Measurements from ENCODE around the gene ADAMTS19. TPM values are rescaled to one million over a fixed set of nuclear protein-coding genes. Genes with fewer than 3 reads are reported as not detected.

The ADAMTS19 gene
- total RNA-seq, 2 donors from 2014 or later: 26.2 to 34.6 TPM

- peaks cover 44% of the 10 kb centered on the region for H3K4me1 Mint-ChIP-seq
- Histone ChIP-seq H3K27ac (ENCODE audit: low read depth, low read length) (no peak overlapping the region), H3K36me3 (ENCODE audit: control insufficient read depth, insufficient read depth, low read length) (no peaks in the 10 kb centered on the region), H3K9ac (ENCODE audit: extremely low read depth, low read length, poor library complexity, severe bottlenecking) (peak overlapping the region; percentile 56), H3K4me3 (ENCODE audit: low read length) (peak overlapping the region; percentile 90), H3K4me1 (ENCODE audit: control insufficient read depth, insufficient read depth, low read length) (peaks cover 7% of the 10 kb centered on the region), H3K27me3 (ENCODE audit: control insufficient read depth, insufficient read depth, low read length, poor library complexity, severe bottlenecking) (peaks cover 6% of the 10 kb centered on the region), H3K9me3 (ENCODE audit: control insufficient read depth, low read length) (no peaks in the 10 kb centered on the region)
- 0% methylated on average over 42 to 88 of the region's 88 CpGs for WGBS, 2 experiments (ENCODE audit: insufficient coverage in 1 of 2, insufficient read length in 1 of 2)
- TF ChIP-seq CTCF (conservative IDR thresholded peaks at IDR 0.05): peak; percentile 74
- peaks cover 3% of the 10 kb centered on the region for H3K36me3 Mint-ChIP-seq (ENCODE audit: low read depth)
- H3K9me3 Mint-ChIP-seq: no peaks in the 10 kb centered on the region
- peak; percentile 88 for DNase-seq
- H3K27ac Mint-ChIP-seq: peak overlapping the region; percentile 93
- peaks cover 2% of the 10 kb centered on the region for H3K27me3 Mint-ChIP-seq (ENCODE audit: insufficient read depth)
- peak overlapping the region; percentile 90 for H3K4me3 Mint-ChIP-seq
These were observed 1.0 kb downstream of the ADAMTS19 start for GRCh38 chr5:129460936-129461710.

GRCh38 chr5:129461711-129462332 is 1.7 kb downstream of the ADAMTS19 start:
- H3K9me3 ChIP-seq (ENCODE audit: control insufficient read depth, low read length): no peaks in the 10 kb centered on the region
- DNase-seq: no peak
- Mint-ChIP-seq H3K4me1 (peaks cover 37% of the 10 kb centered on the region), H3K9me3 (no peaks in the 10 kb centered on the region), H3K4me3 (peak overlapping the region; percentile 90), H3K27me3 (ENCODE audit: insufficient read depth) (peaks cover 2% of the 10 kb centered on the region), H3K36me3 (ENCODE audit: low read depth) (peaks cover 3% of the 10 kb centered on the region), H3K27ac (peak overlapping the region; percentile 33)
- no peak for TF ChIP-seq CTCF (conservative IDR thresholded peaks at IDR 0.05)
- no peaks in the 10 kb centered on the region for H3K36me3 ChIP-seq (ENCODE audit: control insufficient read depth, insufficient read depth, low read length)
- no peak overlapping the region for H3K9ac ChIP-seq (ENCODE audit: extremely low read depth, low read length, poor library complexity, severe bottlenecking)
- peaks cover 7% of the 10 kb centered on the region for H3K4me1 ChIP-seq (ENCODE audit: control insufficient read depth, insufficient read depth, low read length)
- peaks cover 6% of the 10 kb centered on the region for H3K27me3 ChIP-seq (ENCODE audit: control insufficient read depth, insufficient read depth, low read length, poor library complexity, severe bottlenecking)
- WGBS, 2 experiments (ENCODE audit: insufficient coverage in 1 of 2, insufficient read length in 1 of 2): 45 to 60% methylated on average over 12 to 13 of the region's 13 CpGs
- no peak overlapping the region for H3K27ac ChIP-seq (ENCODE audit: low read depth, low read length)
- peak overlapping the region; percentile 90 for H3K4me3 ChIP-seq (ENCODE audit: low read length)

GRCh38 chr5:129465776-129466344 is 5.8 kb downstream of the ADAMTS19 start:
- Histone ChIP-seq H3K4me1 (ENCODE audit: control insufficient read depth, insufficient read depth, low read length) (no peaks in the 10 kb centered on the region), H3K4me3 (ENCODE audit: low read length) (no peak overlapping the region), H3K36me3 (ENCODE audit: control insufficient read depth, insufficient read depth, low read length) (no peaks in the 10 kb centered on the region), H3K9ac (ENCODE audit: extremely low read depth, low read length, poor library complexity, severe bottlenecking) (no peak overlapping the region), H3K27me3 (ENCODE audit: control insufficient read depth, insufficient read depth, low read length, poor library complexity, severe bottlenecking) (peaks cover 6% of the 10 kb centered on the region), H3K9me3 (ENCODE audit: control insufficient read depth, low read length) (no peaks in the 10 kb centered on the region), H3K27ac (ENCODE audit: low read depth, low read length) (no peak overlapping the region)
- DNase-seq: no peak
- Mint-ChIP-seq H3K27ac (no peak overlapping the region), H3K36me3 (ENCODE audit: low read depth) (peaks cover 8% of the 10 kb centered on the region), H3K9me3 (no peaks in the 10 kb centered on the region), H3K4me3 (no peak overlapping the region), H3K27me3 (ENCODE audit: insufficient read depth) (peaks cover 2% of the 10 kb centered on the region), H3K4me1 (peaks cover 20% of the 10 kb centered on the region)
- 89 to 94% methylated on average over 4 of the region's 4 CpGs for WGBS, 2 experiments (ENCODE audit: insufficient coverage in 1 of 2, insufficient read length in 1 of 2)
- TF ChIP-seq CTCF (conservative IDR thresholded peaks at IDR 0.05): no peak

Data from endodermal cell (in vitro differentiated cells).